ENCODE data around the gene URI1. TPM values are rescaled to one million over a fixed set of nuclear protein-coding genes. Genes with fewer than 3 reads are reported as not detected.
"Not testable (repeated sequence)": the region's sequence is repeated elsewhere in the genome, so short reads cannot be mapped to it uniquely, and the experiment has no call there.

URI1 gene
- total RNA-seq: 10 to 100 TPM; 45.2 to 72.5 (median 55.5) TPM

GRCh38 chr19:29941828-29942403 lies at the start of gene URI1:
Gene URI1, plus strand, starts transcription at chr19:29942239. Its CDS starts 309 bp downstream, at chr19:29942548.
- Histone ChIP-seq H3K27ac (peak within 1 kb of the TSS; percentile 85 to 87), H3K4me3 (peak within 1 kb of the TSS; percentile 69 to 97 (median 82)), H3K4me1 (replicated peaks in 1 of 2) (peaks cover 14 to 15% of the 10 kb centered on the region in 2 donors)
- in situ Hi-C loops (cut with MboI; ENCODE audit: low pct_unique_long_range_greater_than_20kb in 2 of 9, low sequenced_read_pairs in 9 of 9, unreplicated experiment in 9 of 9): no loop called here
- ATAC-seq (replicated peaks in 6 of 8): peak; percentile 88 to 94 (median 91)
- WGBS, 10 experiments: 0 to 8% (median 0%) methylated on average over 1 to 11 of the region's 59 CpGs; no CpG with 5 or more reads in 1 of the 10 experiments

- in situ Hi-C loops (cut with MboI; ENCODE audit: low pct_unique_long_range_greater_than_20kb in 2 of 9, low sequenced_read_pairs in 9 of 9, unreplicated experiment in 9 of 9): no loop called here
- Histone ChIP-seq H3K4me1 (replicated peaks in 1 of 2) (peaks cover 0 to 11% of the 10 kb centered on the region in 2 donors), H3K27ac (peak overlapping the region in 1 of 2 donors; percentile 6), H3K4me3 (no peak overlapping the region)
- peak in 5 of 8 experiments; percentile 74 to 99 (median 98) for ATAC-seq (replicated peaks in 6 of 8)
- 0 to 89% (median 63%) methylated on average over 2 to 8 of the region's 11 CpGs; no CpG with 5 or more reads in 1 of the 10 experiments for WGBS, 10 experiments
Observed at GRCh38 chr19:29893606-29894284, 48.3 kb upstream of the URI1 start.

- no peak overlapping the region for H3K4me3 ChIP-seq
- WGBS, 10 experiments: 20 to 100% (median 83%) methylated on average over 1 to 6 of the region's 6 CpGs; no CpG with 5 or more reads in 4 of the 10 experiments
- in situ Hi-C loops (cut with MboI; ENCODE audit: low pct_unique_long_range_greater_than_20kb in 2 of 9, low sequenced_read_pairs in 9 of 9, unreplicated experiment in 9 of 9): no loop called here
- no peak for ATAC-seq (replicated peaks in 6 of 8)
- H3K27ac ChIP-seq: no peak overlapping the region
- peaks cover 0 to 11% of the 10 kb centered on the region in 2 donors for H3K4me1 ChIP-seq (replicated peaks in 1 of 2)
Observed at GRCh38 chr19:29896802-29897201, 45.2 kb upstream of the URI1 start.

- Histone ChIP-seq H3K4me3 (no peak overlapping the region), H3K4me1 (replicated peaks in 1 of 2) (peaks cover 0 to 11% of the 10 kb centered on the region in 2 donors), H3K27ac (no peak overlapping the region)
- WGBS, 10 experiments: 0 to 88% (median 44%) methylated on average over 1 to 3 of the region's 3 CpGs; no CpG with 5 or more reads in 2 of the 10 experiments
- in situ Hi-C loops (cut with MboI; ENCODE audit: low pct_unique_long_range_greater_than_20kb in 2 of 9, low sequenced_read_pairs in 9 of 9, unreplicated experiment in 9 of 9): no loop called here
- ATAC-seq (replicated peaks in 6 of 8): no peak
Observed at GRCh38 chr19:29897466-29897865, 44.6 kb upstream of the URI1 start.

GRCh38 chr19:29904017-29904416 lies 38.0 kb upstream of the URI1 start:
- Histone ChIP-seq H3K27ac (no peak overlapping the region), H3K4me3 (no peak overlapping the region), H3K4me1 (replicated peaks in 1 of 2) (peaks cover 5 to 6% of the 10 kb centered on the region in 2 donors)
- no peak for ATAC-seq (replicated peaks in 6 of 8)
- in situ Hi-C loops (cut with MboI; ENCODE audit: low pct_unique_long_range_greater_than_20kb in 2 of 9, low sequenced_read_pairs in 9 of 9, unreplicated experiment in 9 of 9): no loop called here
- WGBS, 10 experiments: 24 to 100% (median 92%) methylated on average over 1 to 2 of the region's 2 CpGs; no CpG with 5 or more reads in 4 of the 10 experiments

GRCh38 chr19:29908963-29909944 lies 32.8 kb upstream of the URI1 start:
- Histone ChIP-seq H3K4me3 (no peak overlapping the region), H3K27ac (peak overlapping the region in 1 of 2 donors; percentile 24), H3K4me1 (replicated peaks in 1 of 2) (peaks cover 12% of the 10 kb centered on the region in 2 donors)
- WGBS, 10 experiments: 20 to 90% (median 46%) methylated on average over 2 to 18 of the region's 18 CpGs
- in situ Hi-C loops (cut with MboI; ENCODE audit: low pct_unique_long_range_greater_than_20kb in 2 of 9, low sequenced_read_pairs in 9 of 9, unreplicated experiment in 9 of 9): no loop called here
- peak; percentile 61 to 98 (median 88) for ATAC-seq (replicated peaks in 6 of 8)

- ATAC-seq (replicated peaks in 6 of 8): peak in 3 of 8 experiments; percentile 93 to 99 (median 94)
- Histone ChIP-seq H3K4me1 (replicated peaks in 1 of 2) (no peaks in the 10 kb centered on the region), H3K27ac (no peak overlapping the region), H3K4me3 (no peak overlapping the region)
- 0 to 66% (median 40%) methylated on average over 1 to 3 of the region's 3 CpGs; no CpG with 5 or more reads in 3 of the 10 experiments for WGBS, 10 experiments
- in situ Hi-C loops (cut with MboI; ENCODE audit: low pct_unique_long_range_greater_than_20kb in 2 of 9, low sequenced_read_pairs in 9 of 9, unreplicated experiment in 9 of 9): no loop called here
Observed at GRCh38 chr19:29914933-29915332, 27.1 kb upstream of the URI1 start.

- H3K4me3 ChIP-seq; H3K27ac ChIP-seq; H3K4me1 ChIP-seq (replicated peaks in 1 of 2); in situ Hi-C loops (cut with MboI; ENCODE audit: low pct_unique_long_range_greater_than_20kb in 2 of 9, low sequenced_read_pairs in 9 of 9, unreplicated experiment in 9 of 9); ATAC-seq (replicated peaks in 6 of 8): not testable (repeated sequence)
- WGBS, 10 experiments: no CpG with 5 or more reads among the region's 2 CpGs
Observed at GRCh38 chr19:29915832-29916231, 26.2 kb upstream of the URI1 start.

- ATAC-seq (replicated peaks in 6 of 8): no peak
Observed at GRCh38 chr19:29917911-29918310, 24.1 kb upstream of the URI1 start.

GRCh38 chr19:29918891-29919290 lies 23.1 kb upstream of the URI1 start:
- Histone ChIP-seq H3K4me1 (replicated peaks in 1 of 2) (no peaks in the 10 kb centered on the region), H3K4me3 (no peak overlapping the region), H3K27ac (no peak overlapping the region)
- ATAC-seq (replicated peaks in 6 of 8): no peak
- in situ Hi-C loops (cut with MboI; ENCODE audit: low pct_unique_long_range_greater_than_20kb in 2 of 9, low sequenced_read_pairs in 9 of 9, unreplicated experiment in 9 of 9): no loop called here
- 44 to 100% (median 80%) methylated on average over 1 to 6 of the region's 6 CpGs; no CpG with 5 or more reads in 1 of the 10 experiments for WGBS, 10 experiments

More at GRCh38 chr19:29917911-29918310, 24.1 kb upstream of the URI1 start:
- 48 to 100% (median 88%) methylated on average over 1 to 6 of the region's 7 CpGs; no CpG with 5 or more reads in 3 of the 10 experiments for WGBS, 10 experiments
- H3K4me1 ChIP-seq (replicated peaks in 1 of 2): no peaks in the 10 kb centered on the region
- H3K27ac ChIP-seq: no peak overlapping the region
- in situ Hi-C loops (cut with MboI; ENCODE audit: low pct_unique_long_range_greater_than_20kb in 2 of 9, low sequenced_read_pairs in 9 of 9, unreplicated experiment in 9 of 9): no loop called here
- H3K4me3 ChIP-seq: no peak overlapping the region

- 68 to 100% (median 95%) methylated on average over 2 to 4 of the region's 4 CpGs; no CpG with 5 or more reads in 2 of the 10 experiments for WGBS, 10 experiments
- Histone ChIP-seq H3K4me1 (replicated peaks in 1 of 2) (peaks cover 0 to 1% of the 10 kb centered on the region in 2 donors), H3K27ac (no peak overlapping the region), H3K4me3 (no peak overlapping the region)
- in situ Hi-C loops (cut with MboI; ENCODE audit: low pct_unique_long_range_greater_than_20kb in 2 of 9, low sequenced_read_pairs in 9 of 9, unreplicated experiment in 9 of 9): no loop called here
- no peak for ATAC-seq (replicated peaks in 6 of 8)
Observed at GRCh38 chr19:29922972-29923371, 19.1 kb upstream of the URI1 start.

GRCh38 chr19:29923653-29924052 lies 18.4 kb upstream of the URI1 start:
- Histone ChIP-seq H3K4me3 (no peak overlapping the region), H3K4me1 (replicated peaks in 1 of 2) (peaks cover 3 to 4% of the 10 kb centered on the region in 2 donors), H3K27ac (no peak overlapping the region)
- 0 to 83% (median 54%) methylated on average over 1 to 4 of the region's 4 CpGs; no CpG with 5 or more reads in 5 of the 10 experiments for WGBS, 10 experiments
- ATAC-seq (replicated peaks in 6 of 8): no peak
- in situ Hi-C loops (cut with MboI; ENCODE audit: low pct_unique_long_range_greater_than_20kb in 2 of 9, low sequenced_read_pairs in 9 of 9, unreplicated experiment in 9 of 9): no loop called here

Measured in motor neuron (in vitro differentiated cells).